Smooth muscle cell (in vitro differentiated cells): ENCODE measurements around the gene ZNF205. TPM values are rescaled to one million over a fixed set of nuclear protein-coding genes. Genes with fewer than 3 reads are reported as not detected.

Experiments used
- DNase-seq: peaks from one replicate; lab custom pipeline; 2025; ENCODE audit not compliant: unreplicated experiment; lab: John Stamatoyannopoulos, UW
- H2AFZ ChIP-seq: fragments of 200-600 bp; sonication (generic); 2 replicates; pipeline ENCODE4 v1.6.0; 2016; ENCODE audit warnings: antibody characterized with exemption, low read depth, mild to moderate bottlenecking
- H3F3A ChIP-seq: fragments of 200-600 bp; sonication (generic); 2 replicates; pipeline ENCODE4 v1.6.0; 2017; ENCODE audit warnings: antibody characterized with exemption, low read depth
- H3K27ac ChIP-seq: fragments of 200-600 bp; sonication (generic); 2 replicates; pipeline ENCODE4 v1.5.1; 2016; ENCODE audit warnings: low read depth, mild to moderate bottlenecking
- H3K27me3 ChIP-seq: fragments of 200-600 bp; sonication (generic); 2 replicates; pipeline ENCODE4 v1.6.1; 2016; ENCODE audit warnings: low read depth, mild to moderate bottlenecking
- H3K36me3 ChIP-seq: fragments of 200-600 bp; sonication (generic); 2 replicates; pipeline ENCODE4 v1.5.1; 2016; ENCODE audit warnings: low read depth
- H3K4me1 ChIP-seq: fragments of 200-600 bp; sonication (generic); 2 replicates; pipeline ENCODE4 v1.5.1; 2016; ENCODE audit warnings: low read depth
- H3K4me2 ChIP-seq: fragments of 200-600 bp; sonication (generic); 2 replicates; pipeline ENCODE4 v1.6.0; 2016; ENCODE audit warnings: mild to moderate bottlenecking
- H3K4me3 ChIP-seq: fragments of 200-600 bp; sonication (generic); 2 replicates; pipeline ENCODE4 v1.5.1; 2016; ENCODE audit warnings: mild to moderate bottlenecking
- H3K79me2 ChIP-seq: fragments of 200-600 bp; sonication (generic); 2 replicates; pipeline ENCODE4 v1.6.0; 2016; ENCODE audit warnings: low read depth, mild to moderate bottlenecking
- H3K9ac ChIP-seq: fragments of 200-600 bp; sonication (generic); 2 replicates; pipeline ENCODE4 v1.6.0; 2016; ENCODE audit warnings: low read depth
- H3K9me3 ChIP-seq: fragments of 200-600 bp; sonication (generic); replicated peaks from 2 replicates; pipeline ENCODE4 v1.5.1; 2016; ENCODE audit warnings: low read depth
- H4K20me1 ChIP-seq: fragments of 200-600 bp; sonication (generic); 2 replicates; pipeline ENCODE4 v1.6.0; 2016; ENCODE audit warnings: low read depth
- CTCF ChIP-seq: fragments of 200-600 bp; sonication (generic); IDR thresholded peaks from 2 replicates; pipeline ENCODE4 v1.5.1; 2017; ENCODE audit warnings: borderline replicate concordance, mild to moderate bottlenecking, antibody characterized with exemption; ENCODE audit not compliant: insufficient read depth, poor library complexity, severe bottlenecking
- WGBS: methylation state at CpG from one replicate; pipeline ENCODE4 v1.1.7; 2016; ENCODE audit warnings: low lambda C conversion rate; 5-methylcytosine and 5-hydroxymethylcytosine counted together
- polyA plus RNA-seq: library from polyadenylated mRNA; unstranded; fragments of >200 nt; fragmentation: Nextera tagmentation; extraction: Ambion mirVana; gene quantifications from 2 replicates; pipeline ENCODE4 v1.2.1, GENCODE V29; 2016
- total RNA-seq: library from RNA; depleted of rRNA; stranded (reverse); fragments of >200 nt; gene quantifications from 2 replicates; pipeline ENCODE4 v1.2.3, GENCODE V29; 2014

ZNF205 gene
- total and polyA plus RNA-seq, 2 experiments from 2014 or later, result 7.2 to 11.9 TPM

GRCh38 chr16:3134338-3135125 is 22.1 kb downstream of the ZNF205 start, which contains the start of gene ZNF213:
TSS of gene ZNF213 (plus strand) at chr16:3135029. CDS start at chr16:3137281, 2,252 bp downstream.
- no peaks in the 10 kb centered on the region for H3K9me3 ChIP-seq
- H3F3A ChIP-seq, result peaks cover 4% of the 10 kb centered on the region
- peak within 1 kb of the TSS; percentile 80 for H3K4me3 ChIP-seq
- H3K4me2 ChIP-seq, result peak within 1 kb of the TSS; percentile 96
- DNase-seq, result peak; percentile 79
- H4K20me1 ChIP-seq, result peaks cover 3% of the 10 kb centered on the region
- peak within 1 kb of the TSS; percentile 96 for H2AFZ ChIP-seq
- H3K79me2 ChIP-seq, result peaks cover 45% of the 10 kb centered on the region
- no peaks in the 10 kb centered on the region for H3K36me3 ChIP-seq
- WGBS, result under 1% methylated on average over 54 of the region's 63 CpGs
- H3K4me1 ChIP-seq, result peaks cover 10% of the 10 kb centered on the region
- peak within 1 kb of the TSS; percentile 76 for H3K27ac ChIP-seq
- H3K27me3 ChIP-seq, result no peaks in the 10 kb centered on the region
- no peak for TF ChIP-seq CTCF
- H3K9ac ChIP-seq, result peak within 1 kb of the TSS; percentile 89

DNA sequence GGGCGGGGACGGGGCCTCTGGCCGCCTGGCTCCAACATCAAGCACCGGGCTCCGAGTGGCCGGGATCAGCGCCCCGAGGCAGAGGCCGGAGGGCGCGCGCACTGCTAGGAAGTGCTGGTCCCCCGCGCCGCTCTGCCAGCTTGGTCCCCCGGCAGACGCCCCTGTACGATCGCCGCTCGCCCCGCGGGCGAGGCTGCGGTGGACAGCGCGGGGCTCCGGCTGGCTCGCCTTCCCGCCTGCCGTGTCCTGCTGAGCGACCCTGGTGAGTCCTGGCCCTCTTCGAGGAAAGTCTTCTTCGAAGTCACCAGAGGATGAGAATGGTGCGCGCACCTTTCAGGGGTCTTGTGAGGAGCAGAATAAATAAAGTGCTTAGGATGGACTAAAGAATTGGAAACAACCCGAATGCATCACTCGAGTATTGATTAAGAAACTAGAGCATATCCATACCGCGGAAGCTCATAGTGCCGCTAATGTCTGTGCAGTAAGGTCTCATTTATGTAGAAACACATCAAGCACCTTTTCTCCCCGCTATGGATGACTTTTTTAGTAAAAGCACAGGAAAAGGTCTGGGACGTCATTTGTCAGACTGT is 22.8 kb downstream of the ZNF205 start:
- Histone ChIP-seq H4K20me1 (peaks cover 3% of the 10 kb centered on the region), H3K27ac (peak overlapping the region; percentile 61), H3K4me1 (peaks cover 10% of the 10 kb centered on the region), H3K79me2 (peaks cover 45% of the 10 kb centered on the region), H3F3A (peaks cover 4% of the 10 kb centered on the region), H3K9ac (peak overlapping the region; percentile 89), H3K4me3 (peak overlapping the region; percentile 80), H2AFZ (peak overlapping the region; percentile 96), H3K4me2 (peak overlapping the region; percentile 96), H3K36me3 (no peaks in the 10 kb centered on the region), H3K9me3 (no peaks in the 10 kb centered on the region), H3K27me3 (no peaks in the 10 kb centered on the region)
- TF ChIP-seq CTCF, result no peak
- DNase-seq, result no peak
- WGBS, result 1% methylated on average over 35 of the region's 43 CpGs

DNA sequence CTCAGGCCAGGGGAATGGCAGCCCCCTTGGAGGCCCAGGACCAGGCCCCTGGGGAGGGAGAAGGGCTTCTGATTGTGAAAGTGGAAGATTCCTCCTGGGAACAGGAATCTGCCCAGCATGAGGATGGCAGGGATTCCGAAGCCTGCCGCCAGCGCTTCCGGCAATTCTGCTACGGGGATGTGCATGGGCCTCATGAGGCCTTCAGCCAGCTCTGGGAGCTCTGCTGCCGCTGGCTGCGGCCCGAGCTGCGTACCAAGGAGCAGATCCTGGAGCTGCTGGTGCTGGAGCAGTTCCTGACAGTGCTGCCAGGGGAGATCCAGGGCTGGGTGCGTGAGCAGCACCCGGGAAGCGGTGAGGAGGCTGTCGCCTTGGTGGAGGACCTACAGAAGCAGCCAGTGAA is 24.9 kb downstream of the ZNF205 start:
- DNase-seq, result no peak
- Histone ChIP-seq H3K27me3 (no peaks in the 10 kb centered on the region), H3K9ac (no peak overlapping the region), H3K27ac (no peak overlapping the region), H3F3A (peaks cover 4% of the 10 kb centered on the region), H4K20me1 (peaks cover 3% of the 10 kb centered on the region), H3K9me3 (no peaks in the 10 kb centered on the region), H3K79me2 (peaks cover 42% of the 10 kb centered on the region), H2AFZ (no peak overlapping the region), H3K4me2 (no peak overlapping the region), H3K4me3 (no peak overlapping the region), H3K4me1 (peaks cover 10% of the 10 kb centered on the region), H3K36me3 (no peaks in the 10 kb centered on the region)
- WGBS, result 98% methylated on average over 13 of the region's 13 CpGs
- no peak for TF ChIP-seq CTCF
